NCI-H2227 (cell line): ENCODE results near the gene CAMKMT.

Experiments used
- DNase-seq: peaks from one replicate; lab custom pipeline; 2025; ENCODE audit not compliant: unreplicated experiment; lab: John Stamatoyannopoulos, UW

The CAMKMT gene

DNA sequence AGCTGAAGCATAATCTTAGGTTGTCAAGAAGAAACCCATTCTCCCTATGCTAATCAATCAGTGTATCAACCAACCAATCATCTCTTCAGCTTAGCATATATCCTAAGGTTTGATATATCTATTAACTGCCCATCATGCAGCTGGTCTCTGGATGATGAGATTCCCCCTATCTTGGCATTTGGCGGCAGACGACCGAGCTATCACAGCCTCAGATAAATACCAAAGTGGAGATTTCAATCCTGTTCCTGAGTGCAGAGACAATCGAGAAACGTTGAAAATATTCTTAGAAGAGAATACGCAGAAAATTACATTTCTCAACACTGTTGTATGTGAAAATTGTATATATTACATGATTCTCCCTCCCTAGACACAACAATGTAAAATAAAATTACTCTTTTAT lies 320.7 kb downstream of the CAMKMT start:
- DNase-seq, result no peak

DNA sequence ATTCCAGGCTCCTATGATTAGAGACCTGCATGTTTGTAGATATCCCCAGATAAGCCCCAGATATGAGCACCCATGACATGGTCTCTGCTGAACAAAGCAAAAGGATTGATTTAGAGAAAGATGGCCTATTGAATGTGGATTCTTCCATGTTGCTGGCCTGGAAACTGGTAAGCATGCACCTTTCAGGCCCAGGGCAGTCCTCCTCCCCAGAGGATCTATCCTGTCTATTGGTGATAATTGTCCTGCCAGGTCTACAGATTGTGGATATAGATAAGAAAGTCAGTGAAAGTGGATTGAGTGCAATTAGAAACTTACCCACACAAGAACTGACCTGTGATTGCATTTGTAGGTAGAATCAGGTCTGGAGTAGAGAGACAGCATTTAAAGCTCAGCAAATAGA lies 322.8 kb downstream of the CAMKMT start:
- DNase-seq, result no peak

DNA sequence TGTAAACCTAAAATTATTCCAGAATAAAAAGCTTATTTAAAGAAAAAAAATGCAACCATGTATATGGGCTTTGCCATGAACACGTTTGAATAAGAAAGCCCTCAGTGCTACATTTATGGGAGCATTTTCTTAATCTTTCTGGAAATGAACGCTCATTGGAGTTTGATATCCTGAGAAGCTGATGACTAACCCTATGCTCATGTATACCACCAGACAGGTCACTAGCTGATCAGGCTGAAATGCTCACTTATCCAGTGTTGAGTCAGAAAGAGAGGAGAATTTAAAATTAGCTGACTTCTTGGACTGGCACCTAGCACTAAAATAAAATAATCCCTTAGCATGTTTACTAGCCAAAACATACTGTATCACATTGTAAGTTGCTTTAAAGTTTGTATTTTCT lies 324.8 kb downstream of the CAMKMT start:
- no peak for DNase-seq

DNA sequence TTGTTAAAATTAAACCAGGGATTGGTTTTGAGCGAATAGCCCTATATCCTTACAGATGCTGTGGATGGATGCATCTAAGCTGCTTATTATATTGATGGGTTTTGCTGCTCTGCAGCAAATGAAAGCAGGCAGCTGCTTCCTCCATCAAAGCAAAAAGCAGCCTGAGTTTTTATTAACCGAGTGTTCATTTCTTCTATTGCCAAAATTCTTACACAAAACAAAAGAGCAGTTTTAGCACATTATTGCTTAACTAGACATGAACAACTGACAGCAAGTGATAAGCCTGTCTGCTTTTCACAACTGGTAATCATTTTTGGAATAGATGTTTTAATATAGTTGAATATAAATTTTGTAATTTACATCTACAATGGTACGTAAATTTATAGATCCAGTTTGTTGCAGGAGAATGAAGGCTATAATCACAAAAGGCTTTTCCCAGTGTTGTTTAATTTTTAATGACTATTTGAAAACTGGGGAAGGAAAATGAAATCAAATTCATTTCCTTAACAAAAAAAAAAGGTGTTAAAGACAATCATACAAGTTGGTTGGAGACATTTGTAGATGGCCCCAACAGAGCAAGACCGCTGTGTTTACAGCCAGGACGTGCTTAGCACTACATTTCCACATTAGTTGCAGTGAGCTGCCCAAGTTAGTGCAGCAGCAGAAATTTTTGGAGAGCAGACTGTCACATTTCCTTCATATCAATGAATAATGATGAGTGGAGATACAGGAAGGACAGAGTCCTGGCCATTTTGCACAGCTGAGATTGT lies 326.1 kb downstream of the CAMKMT start:
- no peak for DNase-seq

DNA sequence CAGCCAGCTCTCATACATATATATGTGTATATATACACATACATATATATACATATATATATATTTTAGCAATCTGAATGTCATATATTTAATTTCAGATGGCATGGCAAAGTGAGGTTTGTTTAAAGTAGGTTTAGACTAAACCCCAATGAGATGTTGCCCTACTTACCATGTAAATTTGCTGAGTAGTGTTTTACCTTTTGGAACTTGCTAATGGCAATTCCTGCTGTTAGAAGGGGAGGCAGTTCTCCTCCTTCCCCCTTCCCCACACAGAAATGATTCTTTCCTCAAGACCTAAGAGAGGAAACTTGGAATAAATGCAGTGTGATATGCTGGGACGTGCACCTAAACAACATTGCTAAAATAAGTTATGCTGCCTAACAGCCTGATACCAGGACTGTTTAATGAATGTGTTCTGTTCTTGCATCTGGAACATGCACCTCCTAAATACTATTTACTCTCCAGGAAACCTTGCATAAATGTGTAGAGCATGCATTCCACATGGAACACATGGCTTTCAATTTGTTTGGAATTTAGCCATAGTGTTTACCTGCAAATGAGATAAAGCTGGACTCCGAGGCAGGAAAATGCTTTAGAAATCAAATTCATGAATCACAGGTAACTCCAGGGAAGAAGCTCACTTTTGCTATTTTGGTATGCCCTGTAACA lies 326.8 kb downstream of the CAMKMT start:
- DNase-seq, result no peak

DNA sequence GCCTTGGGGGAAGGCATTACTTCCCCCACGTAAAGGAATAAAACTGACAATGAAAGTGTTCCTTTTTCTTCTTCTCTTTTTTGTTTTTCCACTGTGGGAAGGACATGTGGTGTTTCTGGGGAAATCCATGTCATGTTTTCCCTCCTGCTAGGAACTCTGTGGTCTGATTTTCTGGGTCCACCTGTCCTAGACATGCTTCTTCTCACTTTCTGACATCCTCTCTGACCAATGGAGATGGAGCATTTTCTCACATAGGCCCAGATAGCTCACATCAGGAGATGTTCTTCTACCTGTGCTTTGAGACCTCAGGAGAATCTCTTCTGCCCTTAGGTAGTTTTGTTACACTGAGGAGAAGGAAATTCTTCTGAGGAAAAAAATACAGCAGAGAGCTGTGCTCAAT lies 327.8 kb downstream of the CAMKMT start:
- no peak for DNase-seq

DNA sequence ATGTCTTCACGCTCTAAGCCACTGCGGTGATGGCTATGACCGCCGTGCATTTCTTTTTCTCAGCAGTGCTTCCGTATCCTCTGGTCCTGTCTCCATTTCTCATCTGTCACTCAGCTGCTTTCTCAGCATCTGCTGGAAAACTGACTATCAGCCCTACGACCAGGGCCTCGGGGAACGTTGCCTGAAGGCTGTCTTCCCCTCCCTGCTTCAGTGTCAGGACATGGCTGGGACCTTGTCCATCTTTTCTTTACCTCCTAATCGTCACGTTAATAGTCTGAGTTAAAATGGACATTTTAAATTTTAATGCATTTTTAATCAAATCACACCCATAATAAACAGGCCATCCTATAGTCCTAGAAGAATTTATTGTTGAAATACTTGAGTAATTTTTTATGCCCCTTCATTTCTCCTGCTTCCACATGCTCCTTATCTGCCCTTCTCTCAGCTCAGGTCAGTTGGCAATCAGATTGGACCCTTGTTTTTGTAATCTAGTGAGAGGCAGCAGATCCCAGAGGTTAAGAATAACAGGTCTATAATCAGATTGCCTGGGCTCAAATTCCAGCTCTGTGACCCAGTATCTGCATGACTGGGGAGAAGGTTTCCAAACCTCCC lies 329.5 kb downstream of the CAMKMT start:
- DNase-seq, result no peak

DNA sequence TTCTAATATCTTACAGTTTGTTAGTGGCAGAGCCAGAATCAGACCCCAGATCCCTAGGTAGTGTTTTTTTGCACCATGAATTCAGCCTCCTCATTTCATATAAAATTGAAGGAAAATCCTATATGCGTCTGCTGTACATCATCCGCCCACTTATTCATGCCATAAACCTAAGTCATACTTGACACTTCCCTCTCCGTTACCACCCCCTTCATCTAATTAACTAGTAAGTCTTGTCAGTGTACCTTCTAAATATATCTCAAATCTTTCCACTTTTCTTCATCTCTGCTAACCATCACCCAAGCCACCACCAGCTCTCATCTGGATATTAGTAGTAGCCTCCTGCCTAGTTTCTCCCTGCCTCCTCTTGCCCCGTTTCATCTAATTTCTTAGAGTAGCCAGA lies 331.1 kb downstream of the CAMKMT start:
- DNase-seq, result no peak

DNA sequence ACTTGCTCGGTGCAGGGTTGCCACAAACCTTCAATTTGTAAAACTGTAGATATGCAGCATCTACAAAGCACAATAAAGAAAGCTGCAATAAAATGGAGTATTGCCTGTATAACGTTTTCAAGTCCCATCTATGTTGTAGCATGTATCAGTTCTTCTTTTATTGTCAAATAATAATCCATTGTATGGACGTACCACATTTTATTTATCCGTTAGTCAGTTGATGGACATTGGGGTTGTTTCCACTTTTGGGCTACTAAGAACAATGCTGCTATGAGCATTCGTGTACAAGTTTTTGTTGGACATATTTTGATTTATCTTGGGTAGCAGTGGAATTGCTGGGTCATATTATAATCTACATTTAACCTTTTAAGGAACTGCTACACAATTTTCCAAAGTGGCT lies 339.1 kb downstream of the CAMKMT start:
- no peak for DNase-seq

DNA sequence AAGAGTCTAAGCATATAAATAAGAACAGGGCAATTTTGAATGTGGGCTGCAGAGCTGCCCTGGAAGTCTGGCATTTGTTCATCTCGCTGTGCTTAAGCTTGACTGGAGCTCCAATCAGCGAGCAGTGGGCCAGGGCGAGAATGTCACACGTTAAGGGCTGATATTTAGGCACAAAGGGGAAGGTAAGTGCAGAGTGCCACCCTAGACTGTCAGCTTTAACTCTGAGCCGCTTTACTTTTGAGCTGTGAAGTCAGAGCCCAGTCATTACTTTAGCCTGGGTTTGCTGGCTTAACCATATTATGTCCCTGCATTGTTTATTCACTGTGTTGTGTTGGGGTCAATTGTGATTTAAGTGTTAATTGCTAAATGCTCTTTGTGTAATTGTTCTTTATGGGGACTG lies 343.6 kb downstream of the CAMKMT start:
- no peak for DNase-seq

DNA sequence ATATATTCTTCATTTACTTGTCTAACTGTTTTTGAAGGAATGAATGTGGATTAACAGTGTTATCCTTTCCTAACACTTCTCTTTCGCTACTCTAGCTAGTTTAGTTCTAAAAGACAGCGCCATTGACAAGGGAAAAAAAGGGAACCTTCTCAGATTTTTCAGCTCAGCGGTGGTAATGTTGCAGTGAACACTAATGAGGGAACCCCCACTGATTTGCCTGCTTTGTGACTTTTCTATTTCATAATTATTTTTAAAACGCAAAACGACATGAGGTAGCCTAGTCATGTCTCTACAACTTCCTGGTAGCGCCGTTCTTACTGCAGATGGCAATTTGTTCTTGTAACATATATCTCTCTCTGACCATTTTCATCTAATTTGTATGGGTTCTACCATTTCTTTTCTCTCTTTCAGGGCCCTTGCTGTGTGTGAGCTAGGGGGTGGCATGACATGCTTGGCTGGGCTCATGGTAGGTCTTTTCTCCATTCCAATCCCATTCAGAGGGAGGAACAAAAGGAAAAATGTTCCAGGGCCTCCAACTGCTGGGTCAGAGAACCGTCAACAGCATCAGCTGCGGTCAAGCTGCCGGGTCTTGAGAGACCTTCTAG lies 344.2 kb downstream of the CAMKMT start:
- DNase-seq, result no peak

DNA sequence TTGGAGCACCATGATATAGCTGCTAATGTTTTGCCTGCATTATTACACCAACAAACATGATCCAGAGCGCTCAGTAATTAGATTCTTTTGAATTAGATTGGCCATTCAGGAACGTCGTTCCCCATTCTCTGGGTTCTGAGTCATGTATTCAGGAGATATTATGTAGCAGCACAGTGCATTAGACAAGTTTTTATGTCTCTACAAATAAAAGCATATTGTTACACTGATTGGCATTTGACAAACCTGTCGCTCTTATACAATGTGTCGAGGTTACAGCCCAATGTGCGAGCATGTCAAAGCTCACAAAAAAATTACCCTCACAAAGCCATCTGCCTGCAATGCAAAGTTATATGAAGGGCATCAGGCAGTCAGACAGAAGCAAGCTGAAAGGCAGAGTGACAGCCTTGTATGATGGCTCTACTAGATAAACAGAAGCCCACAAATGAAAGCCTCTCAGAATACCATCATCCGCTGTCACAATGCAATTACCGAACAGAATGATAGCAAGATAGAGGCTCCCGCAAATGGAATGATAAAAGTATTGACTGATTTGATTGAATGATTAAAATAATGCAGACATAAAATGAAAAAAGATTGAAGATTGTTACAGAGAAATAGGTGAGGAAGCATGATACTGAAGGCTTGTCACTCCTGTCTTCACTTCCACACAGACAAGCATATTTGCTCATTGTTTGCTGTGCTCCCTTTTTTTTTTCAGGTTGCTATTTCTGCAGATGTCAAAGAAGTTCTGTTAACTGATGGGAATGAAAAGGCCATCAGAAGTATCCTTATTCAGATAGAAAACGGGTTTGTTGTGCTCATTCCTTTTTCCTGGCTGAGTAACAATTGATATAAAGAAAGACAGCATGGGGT lies 345.2 kb downstream of the CAMKMT start:
- no peak for DNase-seq

DNA sequence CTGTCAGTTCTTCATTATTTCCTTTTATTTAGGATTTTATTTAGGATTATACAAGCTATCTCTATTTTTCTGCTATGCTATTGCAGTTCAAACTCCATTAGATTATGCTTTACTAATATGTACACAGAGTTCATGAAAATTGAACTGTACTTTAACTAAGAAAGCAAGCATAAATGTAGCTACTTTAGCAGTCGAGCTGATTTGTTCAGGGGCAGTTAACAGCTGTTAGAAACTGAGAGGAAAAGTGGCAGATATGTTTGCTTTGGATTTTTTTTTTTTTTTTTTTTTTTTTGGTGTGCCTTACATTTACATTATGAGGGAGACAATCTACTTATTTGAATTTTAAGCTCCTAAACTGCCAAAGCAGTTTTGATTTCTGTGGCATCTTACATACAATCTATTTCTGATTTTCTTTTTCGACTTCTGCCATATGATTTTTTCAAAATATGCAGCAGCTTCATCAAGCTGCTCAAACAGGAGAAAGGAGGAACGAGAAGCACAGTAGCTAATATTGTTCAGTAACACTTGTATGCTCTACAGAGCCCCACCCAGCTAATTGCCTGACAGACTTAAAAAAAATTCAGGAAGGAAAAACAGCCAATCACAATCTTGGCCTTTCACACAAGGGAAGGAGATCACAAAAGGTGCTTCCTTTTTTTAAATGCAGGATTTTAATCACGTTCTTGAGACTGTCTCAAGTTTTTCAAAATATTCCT lies 346.4 kb downstream of the CAMKMT start:
- DNase-seq, result peak; percentile 53

DNA sequence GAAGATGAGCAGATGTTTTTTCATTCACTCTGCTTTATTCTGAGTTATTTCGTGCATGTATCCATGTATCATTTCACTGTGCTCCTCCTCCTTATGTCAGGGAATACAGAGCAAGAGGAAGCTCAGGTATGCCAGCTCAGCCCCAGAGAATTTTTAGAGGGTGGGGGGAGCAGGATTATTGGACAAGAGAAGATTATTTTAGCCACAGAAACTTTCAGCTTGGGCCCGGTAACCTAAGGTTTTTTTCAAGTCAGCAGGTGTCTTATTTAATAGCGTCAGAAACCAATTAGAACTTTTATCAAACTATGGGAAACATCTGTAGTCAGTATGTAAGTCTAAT lies 346.9 kb downstream of the CAMKMT start:
- DNase-seq, result no peak

DNA sequence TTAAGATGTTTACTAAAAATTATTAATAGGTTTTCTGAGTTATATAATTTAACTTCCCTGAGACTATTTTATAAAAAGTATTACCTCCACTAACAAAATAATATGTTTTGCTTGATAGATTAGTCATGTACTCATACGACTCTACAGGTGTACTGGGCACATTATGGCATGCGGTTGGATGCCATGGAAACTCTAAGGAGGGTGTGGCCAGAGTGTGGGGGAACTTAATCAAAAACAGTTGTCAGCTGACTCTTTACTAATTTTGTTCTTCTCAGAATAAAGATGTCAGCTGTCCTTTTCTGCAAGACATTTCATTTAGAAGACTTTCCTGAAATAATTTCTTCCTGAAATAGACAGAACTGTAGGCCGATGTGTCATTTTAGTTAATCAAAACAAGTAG lies 351.4 kb downstream of the CAMKMT start:
- DNase-seq, result no peak

DNA sequence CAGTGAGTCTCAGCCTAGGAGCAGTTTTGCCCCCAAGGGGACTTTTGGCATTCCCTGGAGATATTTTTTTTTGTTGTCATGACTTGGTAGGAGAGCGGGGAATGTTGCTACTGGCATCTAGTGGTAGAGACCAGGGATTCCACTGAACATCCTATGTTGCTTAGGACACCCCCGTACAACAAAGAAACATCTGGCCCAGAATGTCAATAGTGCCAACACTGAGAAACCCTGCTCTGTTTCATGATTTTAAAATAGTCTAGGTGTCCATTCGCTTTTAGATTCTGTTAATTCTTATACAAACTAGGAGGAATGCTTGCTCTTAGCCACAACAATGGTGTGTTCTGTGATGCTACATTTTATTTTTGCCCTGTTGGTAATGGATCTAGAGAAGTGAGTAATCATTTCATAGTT lies 353.9 kb downstream of the CAMKMT start:
- peak; percentile 36 for DNase-seq

DNA sequence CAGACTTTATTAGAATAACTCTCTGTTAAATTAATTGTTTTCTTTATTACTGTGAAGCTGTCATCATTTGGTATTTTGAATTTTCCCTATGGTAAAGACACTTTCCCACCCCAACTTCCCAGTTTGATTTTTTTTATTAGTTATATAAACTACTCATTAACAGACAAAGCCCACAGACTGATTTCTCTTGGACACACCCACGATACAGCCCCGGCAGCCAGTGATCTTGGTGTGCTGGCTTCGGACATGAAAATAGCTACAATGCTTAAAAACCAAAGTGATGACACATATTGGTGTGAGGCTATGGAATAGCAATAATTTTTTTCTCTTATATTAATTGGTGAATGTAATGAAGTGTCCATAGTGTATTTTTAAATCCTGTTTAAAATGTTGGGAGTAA lies 354.4 kb downstream of the CAMKMT start:
- DNase-seq, result no peak

DNA sequence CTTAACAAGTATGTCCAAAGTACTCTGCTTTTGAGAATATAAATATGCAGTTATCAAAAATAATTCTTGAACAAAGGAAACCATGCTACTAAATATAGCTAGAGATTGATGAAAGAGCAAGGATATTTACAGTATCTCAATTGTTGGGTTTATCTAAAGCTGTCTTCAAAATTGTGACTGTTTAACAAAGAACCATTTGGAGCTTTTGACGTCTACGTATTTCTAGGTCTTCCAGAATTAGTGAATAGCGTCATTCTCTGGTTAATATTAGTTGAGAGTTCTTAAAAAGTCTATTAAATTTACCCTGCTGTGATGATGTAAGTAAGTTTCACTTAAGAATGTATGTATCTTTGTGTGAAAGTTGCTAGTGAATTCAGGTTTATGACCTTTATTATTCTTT lies 356.7 kb downstream of the CAMKMT start:
- no peak for DNase-seq

DNA sequence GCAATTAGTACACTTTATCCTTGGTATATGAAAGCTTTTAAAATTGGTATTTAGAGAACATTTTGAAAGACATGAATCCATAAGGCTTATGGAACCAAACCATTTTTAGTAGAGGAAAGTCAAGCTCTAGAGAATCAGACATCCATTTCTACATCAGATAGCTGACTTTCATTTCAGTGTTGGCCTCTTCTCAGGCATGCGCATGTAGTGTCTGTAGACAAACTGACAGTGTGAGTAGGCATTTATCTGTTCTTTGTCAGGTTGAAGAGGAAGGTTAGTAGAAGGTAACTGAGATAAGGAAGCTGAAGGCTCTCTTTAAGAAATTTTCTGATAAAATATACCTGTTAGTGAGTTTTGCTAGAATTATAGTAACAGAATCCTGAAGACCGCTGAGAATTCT lies 357.8 kb downstream of the CAMKMT start:
- DNase-seq, result no peak

DNA sequence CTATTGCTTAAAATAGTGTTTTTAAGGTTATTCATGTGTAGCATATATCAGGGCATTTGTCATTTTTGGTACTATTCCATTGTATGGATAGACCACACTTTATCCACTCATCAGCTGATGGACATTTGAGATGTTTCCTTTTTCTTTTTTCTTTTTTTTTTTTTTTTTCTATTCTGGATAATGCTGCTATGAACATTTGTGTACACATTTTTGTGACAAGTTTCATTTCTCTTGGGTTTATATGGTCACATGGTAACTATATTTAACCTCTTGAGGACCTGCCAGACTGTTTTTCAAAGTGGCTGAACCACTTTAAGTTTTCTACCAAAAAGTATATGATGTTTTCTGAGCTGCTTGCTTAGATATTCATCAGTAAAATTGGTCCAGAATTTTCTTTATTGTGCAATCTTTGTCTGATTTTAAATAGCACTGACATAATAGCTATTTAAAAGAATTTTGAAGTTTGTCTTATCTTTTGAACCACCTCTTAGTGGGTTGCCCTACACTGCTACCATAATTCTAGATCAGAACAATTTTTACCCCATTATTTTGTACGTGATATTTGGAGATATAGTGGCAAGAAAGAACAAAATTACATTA lies 360.4 kb downstream of the CAMKMT start:
- no peak for DNase-seq
